Measurements from ENCODE around the gene RPL6.

The RPL6 gene

DNA sequence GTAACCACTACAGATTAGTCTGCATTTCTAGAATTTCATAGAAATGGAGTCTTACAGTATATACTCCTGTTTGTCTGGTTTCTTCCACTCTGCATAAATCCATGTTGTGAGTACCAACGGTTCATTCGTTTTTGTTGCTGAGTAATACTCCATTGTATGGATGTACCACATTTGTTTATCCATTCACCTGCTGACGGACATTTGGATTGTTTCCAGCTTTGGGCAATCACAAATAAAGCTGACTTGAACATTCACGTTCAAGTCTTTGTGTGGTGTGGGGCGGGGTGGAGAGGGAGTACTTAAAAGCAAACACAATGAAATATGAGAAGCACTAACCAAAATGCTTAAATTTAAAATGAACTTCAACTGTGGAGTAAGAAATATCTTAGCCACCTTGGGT, 34.3 kb downstream of the RPL6 start:
- DNase-seq, result no peak

DNA sequence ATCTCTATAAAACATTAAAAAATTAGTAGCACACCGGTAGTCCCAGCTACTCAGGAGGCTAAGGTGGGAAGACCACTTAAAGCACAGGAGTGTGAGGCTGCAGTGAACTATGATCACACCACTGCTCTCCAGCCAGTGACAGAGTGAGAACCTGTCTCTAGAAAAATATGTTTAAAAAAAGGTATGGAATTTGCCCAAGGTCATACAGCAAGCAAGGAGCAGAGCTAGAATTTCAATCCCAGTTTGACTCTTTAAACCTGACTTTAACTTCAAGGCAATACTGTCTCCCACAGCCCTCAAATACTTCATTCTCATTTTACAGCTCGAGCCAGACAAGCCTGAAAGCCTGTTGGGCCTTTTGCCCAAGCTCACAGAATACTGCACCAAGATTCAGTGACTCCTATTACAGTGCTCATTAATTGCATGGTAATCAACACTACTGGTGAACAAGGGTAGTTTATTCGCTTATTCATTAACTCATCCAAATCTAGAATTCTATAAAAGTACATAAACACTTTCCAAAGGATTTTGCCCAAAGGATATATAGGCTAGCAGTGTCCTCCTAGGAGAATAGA, 35.2 kb downstream of the RPL6 start:
- DNase-seq, result no peak

DNA sequence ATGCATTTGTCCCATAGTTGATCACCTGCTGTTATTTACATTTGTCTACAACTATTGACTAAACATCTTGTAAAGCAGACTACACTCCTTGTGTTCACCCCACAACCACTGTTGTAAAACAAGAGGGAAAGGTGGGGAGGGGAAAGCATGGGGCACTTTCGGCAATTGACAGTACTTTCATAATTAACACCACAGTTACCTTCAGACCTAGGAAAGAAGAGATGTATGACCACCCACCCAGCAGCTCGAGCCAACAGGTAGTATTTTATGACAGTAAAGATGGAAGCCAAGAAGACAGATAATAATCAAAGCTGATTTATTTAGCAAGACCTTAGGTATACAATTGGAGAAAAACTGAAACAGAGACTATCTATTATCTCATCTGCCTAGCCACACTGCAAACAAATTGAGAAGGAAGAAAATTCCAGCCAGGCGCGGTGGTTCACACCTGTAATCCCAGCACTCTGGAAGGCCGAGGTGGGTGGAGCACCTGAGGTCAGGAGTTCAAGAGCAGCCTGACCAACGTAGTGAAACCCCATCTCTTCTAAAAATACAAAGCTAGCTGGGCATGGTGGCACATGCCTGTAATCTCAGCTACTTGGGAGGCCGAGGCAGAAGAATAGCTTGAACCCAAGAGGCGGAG, 38.4 kb downstream of the RPL6 start:
- no peak for DNase-seq

DNA sequence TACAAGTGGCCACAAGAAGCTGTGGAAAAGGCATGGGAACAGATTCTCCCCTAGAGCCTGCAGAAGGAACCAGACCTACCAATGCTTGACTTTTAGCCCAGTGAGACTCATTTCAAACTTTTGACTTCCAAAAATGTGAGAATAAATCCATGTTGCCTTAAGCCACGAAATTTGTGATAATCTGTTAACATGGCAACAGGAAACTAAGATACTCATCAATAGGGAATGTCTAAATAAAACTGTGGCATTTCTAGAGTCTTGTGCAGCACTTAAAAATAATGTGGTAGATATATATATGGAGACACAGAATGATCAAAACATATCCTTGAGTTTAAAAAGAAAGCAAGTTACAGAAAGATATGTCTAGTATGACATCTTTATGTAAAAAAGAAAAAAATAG, 39.2 kb downstream of the RPL6 start:
- DNase-seq, result no peak

DNA sequence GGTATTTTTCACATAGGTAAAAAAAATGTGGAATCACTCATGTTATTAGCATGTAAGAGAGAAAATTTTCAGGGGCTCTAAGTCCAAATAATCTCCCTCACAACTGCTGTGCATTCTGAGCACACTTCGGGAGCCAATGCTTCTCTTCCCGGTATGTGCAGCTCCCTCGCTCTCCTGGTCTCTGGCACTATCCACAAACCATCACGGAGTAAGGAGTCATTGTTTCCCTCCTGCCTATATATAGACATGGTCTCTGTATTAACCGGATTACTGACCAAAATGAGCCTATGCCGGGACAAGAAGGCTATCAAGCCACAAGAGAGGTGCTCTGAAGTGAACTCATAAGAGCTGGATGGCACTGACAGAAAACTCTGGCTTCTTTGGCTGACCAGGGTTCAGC, 40.5 kb downstream of the RPL6 start:
- DNase-seq, result no peak

DNA sequence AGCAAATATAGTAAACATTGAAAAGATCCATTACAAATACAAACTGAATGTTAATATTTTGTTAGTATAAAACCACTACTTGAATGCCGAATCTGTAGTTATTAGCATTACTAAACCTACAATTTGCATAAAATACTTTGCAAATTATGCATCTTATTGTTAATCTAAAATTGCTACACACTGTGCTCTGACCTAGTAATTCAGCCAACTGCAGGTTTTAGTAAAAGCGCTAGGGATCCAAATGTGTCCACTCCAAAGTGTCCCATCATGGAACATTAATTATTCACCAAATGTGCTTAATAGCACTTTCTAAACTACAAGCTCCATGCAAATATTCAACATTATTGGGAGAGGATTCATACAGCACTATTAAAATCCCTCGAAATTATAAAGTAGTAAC, 41.4 kb downstream of the RPL6 start:
- no peak for DNase-seq

DNA sequence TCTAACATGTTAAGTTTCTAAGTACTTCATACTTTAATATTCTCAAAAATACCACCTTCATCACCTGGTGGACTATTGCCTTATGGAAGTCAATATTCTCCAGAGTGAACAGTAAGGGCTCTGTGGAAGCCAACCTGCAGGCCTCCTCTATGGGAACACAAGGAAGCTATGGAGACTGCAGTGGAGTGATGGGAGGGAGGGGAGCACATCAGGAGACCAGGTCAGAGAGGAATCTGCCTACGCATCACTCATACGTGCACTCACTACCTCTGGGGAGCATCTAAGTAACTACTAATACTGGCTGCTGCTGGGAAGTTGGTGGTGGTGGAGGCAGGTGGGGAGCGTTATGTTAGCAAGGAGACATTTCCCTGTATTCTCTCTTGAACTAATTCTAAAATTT, 47.1 kb downstream of the RPL6 start:
- DNase-seq, result no peak

DNA sequence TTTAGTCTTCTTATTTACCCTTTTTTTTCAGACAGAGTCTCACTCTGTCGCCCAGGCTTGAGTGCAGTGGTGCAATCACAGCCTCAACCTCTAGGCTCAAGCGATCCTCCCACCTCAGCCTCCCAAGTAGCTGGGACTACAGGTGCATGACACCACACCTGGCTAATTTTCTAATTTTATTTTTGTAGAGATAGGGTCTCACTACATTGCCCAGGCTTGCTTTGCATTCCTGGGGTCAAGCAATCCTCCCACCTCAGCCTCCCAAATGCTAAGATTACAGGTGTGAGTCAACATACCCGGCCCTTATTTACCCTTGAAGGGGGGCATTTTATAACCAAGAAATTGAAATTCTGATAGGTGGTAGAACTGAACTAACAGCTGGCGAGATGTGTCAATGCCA, 48.1 kb downstream of the RPL6 start:
- DNase-seq, result no peak

DNA sequence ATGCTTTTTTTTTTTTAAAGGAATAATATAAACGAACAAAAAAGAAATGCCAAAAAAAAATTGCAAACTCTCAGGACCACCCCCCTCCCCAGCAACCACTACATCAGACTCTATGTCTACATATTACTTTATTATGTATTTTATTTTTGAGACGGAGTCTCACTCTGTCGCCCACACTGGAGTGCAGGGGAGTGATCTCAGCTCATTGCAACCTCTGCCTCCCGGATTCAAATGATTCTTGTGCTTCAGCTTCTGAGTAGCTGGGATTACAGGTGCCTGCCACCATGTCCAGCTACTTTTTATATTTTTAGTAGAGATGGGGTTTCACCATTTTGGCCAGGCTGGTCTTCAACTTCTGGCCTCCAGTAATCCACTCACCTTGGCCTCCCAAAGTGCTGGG, 50.1 kb downstream of the RPL6 start:
- no peak for DNase-seq

DNA sequence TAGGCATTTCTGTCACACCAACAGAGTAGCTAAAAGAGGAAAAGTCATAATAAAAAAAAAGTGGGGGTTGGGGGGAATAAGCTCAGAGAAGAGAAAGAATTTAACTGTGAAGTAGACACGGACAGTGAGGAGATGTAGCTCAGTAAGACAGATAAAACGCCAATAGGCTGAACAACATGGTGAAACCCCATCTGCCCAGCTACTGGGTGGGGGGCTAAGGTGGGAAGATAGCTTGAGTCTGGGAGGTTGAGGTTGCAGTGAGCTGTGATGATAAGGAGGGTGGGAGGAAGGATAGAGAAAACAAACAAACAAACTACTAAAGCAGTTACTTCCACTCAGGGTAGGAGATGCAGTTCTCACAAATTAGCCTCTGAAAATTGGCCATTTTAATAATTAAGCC, 52.2 kb downstream of the RPL6 start:
- no peak for DNase-seq

Data from hematopoietic multipotent progenitor cell treated with erythropoietin and hydrocortisone succinate and interleukin-3 and kit ligand, for 4 days (in vitro differentiated cells).